HepG2 (cell line): Measurements from ENCODE around the gene SOCS1. TPM values are rescaled to one million over a fixed set of nuclear protein-coding genes. Genes with fewer than 3 reads are reported as not detected.

ENCODE experiments used
- ATF1 ChIP-seq: IDR thresholded peaks from 2 replicates; pipeline ENCODE4 v1.6.1; 2016; ENCODE audit warnings: mild to moderate bottlenecking, control low read depth
- BHLHE40 ChIP-seq: IDR thresholded peaks from 2 replicates; pipeline ENCODE4 v1.6.1; 2011; ENCODE audit warnings: low read length, improper control_type of control experiment
- GPBP1L1 ChIP-seq: sonication (generic); formaldehyde crosslinking; IDR thresholded peaks from 2 replicates; pipeline ENCODE4 v1.5.0; 2020; ENCODE audit warnings: mild to moderate bottlenecking, missing genetic modification reagents
- HIC2 ChIP-seq: sonication (generic); formaldehyde crosslinking; IDR thresholded peaks from 2 replicates; pipeline ENCODE4 v1.9.0; 2022; ENCODE audit warnings: low read depth, missing genetic modification reagents
- POLR2A ChIP-seq, 2 experiments: IDR thresholded peaks; 2 replicates each; pipeline ENCODE4 v1.6.1; 2011; ENCODE audit warnings: low read depth in 2 of 2, low read length in 2 of 2, mild to moderate bottlenecking in 1 of 2, moderate library complexity in 1 of 2; ENCODE audit not compliant: insufficient read depth in 1 of 2
- REL ChIP-seq: sonication (generic); formaldehyde crosslinking; conservative IDR thresholded peaks from 2 replicates; pipeline ENCODE4 v1.8.0; 2022; ENCODE audit warnings: mild to moderate bottlenecking, missing genetic modification reagents, moderate library complexity
- TOPORS ChIP-seq: sonication (generic); formaldehyde crosslinking; IDR thresholded peaks from 2 replicates; pipeline ENCODE4 v1.8.0; 2023; ENCODE audit warnings: mild to moderate bottlenecking, missing genetic modification reagents
- ZNF20 ChIP-seq: sonication (generic); formaldehyde crosslinking; IDR thresholded peaks from 2 replicates; pipeline ENCODE4 v1.4.0; 2020; ENCODE audit warnings: mild to moderate bottlenecking, moderate library complexity, missing genetic modification reagents
- ZNF350 ChIP-seq: sonication (generic); formaldehyde crosslinking; IDR thresholded peaks from 2 replicates; pipeline ENCODE4 v1.4.0; 2020; ENCODE audit warnings: mild to moderate bottlenecking, low read depth, missing genetic modification reagents, borderline replicate concordance
- ZNF646 ChIP-seq: sonication (generic); formaldehyde crosslinking; IDR thresholded peaks from 2 replicates; pipeline ENCODE4 v1.9.0; 2021; ENCODE audit warnings: mild to moderate bottlenecking, missing genetic modification reagents
- polyA plus RNA-seq, 8 experiments: library from polyadenylated mRNA; depleted of rRNA in 3 of 8; stranded (reverse) in 7 of 8; unstranded in 1 of 8; fragments of >200 nt; fragmentation: Illumina TruSeq in 4 of 8; extraction: Trizol in 4 of 8; gene quantifications; 2 replicates each; pipeline versions ENCODE4 v1.2.1 to v1.2.3, GENCODE V29; 2011 to 2016; ENCODE audit warnings: low read depth in 4 of 8, missing spikeins in 1 of 8, mixed read lengths in 1 of 8; ENCODE audit not compliant: insufficient read depth in 1 of 8
- total RNA-seq, 5 experiments: library from RNA; depleted of rRNA; stranded (reverse); fragments of >200 nt; fragmentation: Illumina TruSeq; extraction: Trizol; gene quantifications; 2 replicates each; pipeline ENCODE4 v1.2.3, GENCODE V29; 2016; ENCODE audit warnings: low read depth in 1 of 5
- TF ChIP-seq, protein P1 (sequence below): sonication (generic); formaldehyde crosslinking; IDR thresholded peaks from 2 replicates; pipeline ENCODE4 v1.4.0; 2020; ENCODE audit warnings: mild to moderate bottlenecking, missing genetic modification reagents
- TF ChIP-seq, protein P2 (sequence below): sonication (generic); formaldehyde crosslinking; IDR thresholded peaks from 2 replicates; pipeline ENCODE4 v1.9.0; 2021; ENCODE audit warnings: missing genetic modification reagents, borderline replicate concordance

SOCS1 gene
- total and polyA plus RNA-seq, 2 of the 13 experiments (the other 11 are each of a cell fraction or from before 2014, with no cell fraction given), result 5.3 to 6.3 TPM

GRCh38 chr16:11297492-11298142 is 41.6 kb upstream of the SOCS1 start (continued):
- no peak for TF ChIP-seq GPBP1L1 (CRISPR knock-in tag)
- no peak; the same call in 1 of the 2 replicates for TF ChIP-seq ATF1 (CRISPR knock-in tag)
- no peak; the same call in 1 of the 2 replicates for TF ChIP-seq ZNF20
- peak; percentile 65; the same call in 1 of the 2 replicates for TF ChIP-seq ZNF646
- TF ChIP-seq TOPORS (CRISPR knock-in tag), result 0 out of 2 replicates have a peak, but pooled peaks have one; percentile 69
- TF ChIP-seq, protein P1, sequence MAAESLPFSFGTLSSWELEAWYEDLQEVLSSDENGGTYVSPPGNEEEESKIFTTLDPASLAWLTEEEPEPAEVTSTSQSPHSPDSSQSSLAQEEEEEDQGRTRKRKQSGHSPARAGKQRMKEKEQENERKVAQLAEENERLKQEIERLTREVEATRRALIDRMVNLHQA, result no peak
- TF ChIP-seq HIC2, result peak; percentile 99
- peak; percentile 70; the same call in 1 of the 2 replicates for TF ChIP-seq REL
- TF ChIP-seq POLR2A (IDR thresholded peaks at IDR 0.05; ENCODE audit: insufficient read depth in 1 of 2, low read depth in 2 of 2, low read length in 2 of 2), result 0 out of 4 replicates have a peak, but pooled peaks have one; percentile 31 to 50
- TF ChIP-seq ZNF350 (CRISPR knock-in tag), result peak; percentile 46; the same call in 1 of the 2 replicates
- TF ChIP-seq, protein P2, sequence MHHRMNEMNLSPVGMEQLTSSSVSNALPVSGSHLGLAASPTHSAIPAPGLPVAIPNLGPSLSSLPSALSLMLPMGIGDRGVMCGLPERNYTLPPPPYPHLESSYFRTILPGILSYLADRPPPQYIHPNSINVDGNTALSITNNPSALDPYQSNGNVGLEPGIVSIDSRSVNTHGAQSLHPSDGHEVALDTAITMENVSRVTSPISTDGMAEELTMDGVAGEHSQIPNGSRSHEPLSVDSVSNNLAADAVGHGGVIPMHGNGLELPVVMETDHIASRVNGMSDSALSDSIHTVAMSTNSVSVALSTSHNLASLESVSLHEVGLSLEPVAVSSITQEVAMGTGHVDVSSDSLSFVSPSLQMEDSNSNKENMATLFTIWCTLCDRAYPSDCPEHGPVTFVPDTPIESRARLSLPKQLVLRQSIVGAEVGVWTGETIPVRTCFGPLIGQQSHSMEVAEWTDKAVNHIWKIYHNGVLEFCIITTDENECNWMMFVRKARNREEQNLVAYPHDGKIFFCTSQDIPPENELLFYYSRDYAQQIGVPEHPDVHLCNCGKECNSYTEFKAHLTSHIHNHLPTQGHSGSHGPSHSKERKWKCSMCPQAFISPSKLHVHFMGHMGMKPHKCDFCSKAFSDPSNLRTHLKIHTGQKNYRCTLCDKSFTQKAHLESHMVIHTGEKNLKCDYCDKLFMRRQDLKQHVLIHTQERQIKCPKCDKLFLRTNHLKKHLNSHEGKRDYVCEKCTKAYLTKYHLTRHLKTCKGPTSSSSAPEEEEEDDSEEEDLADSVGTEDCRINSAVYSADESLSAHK, result no peak; the same call in 1 of the 2 replicates
- TF ChIP-seq BHLHE40, result peak; percentile 94
